ENCODE data around the gene PDCL3. TPM values are rescaled to one million over a fixed set of nuclear protein-coding genes. Genes with fewer than 3 reads are reported as not detected.

Gene PDCL3
- total and polyA plus RNA-seq, 4 donors = 13.7 to 28.6 (median 20.9) TPM

DNA sequence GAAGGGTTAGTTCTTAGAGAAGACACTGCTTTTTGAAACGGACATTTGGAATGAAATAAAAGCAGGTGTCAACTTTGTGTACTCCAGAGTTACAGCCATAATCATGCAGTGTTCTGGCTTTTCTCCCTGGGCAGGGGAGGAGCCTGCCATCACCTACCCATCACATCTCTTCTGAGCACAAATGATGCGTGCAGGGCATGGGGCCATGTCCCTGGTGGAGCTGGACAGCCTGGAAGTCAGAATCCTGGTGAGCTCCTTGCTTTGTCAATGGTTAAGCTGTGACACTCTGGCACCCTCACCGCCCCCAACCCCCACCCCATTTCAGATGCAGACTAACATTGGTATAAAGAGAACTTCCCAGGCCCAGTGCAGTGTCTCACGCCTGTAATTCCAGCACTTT, 53.1 kb downstream of the PDCL3 start:
- no peak overlapping the region for H3K4me3 ChIP-seq (ENCODE audit: low read depth, low read length)

DNA sequence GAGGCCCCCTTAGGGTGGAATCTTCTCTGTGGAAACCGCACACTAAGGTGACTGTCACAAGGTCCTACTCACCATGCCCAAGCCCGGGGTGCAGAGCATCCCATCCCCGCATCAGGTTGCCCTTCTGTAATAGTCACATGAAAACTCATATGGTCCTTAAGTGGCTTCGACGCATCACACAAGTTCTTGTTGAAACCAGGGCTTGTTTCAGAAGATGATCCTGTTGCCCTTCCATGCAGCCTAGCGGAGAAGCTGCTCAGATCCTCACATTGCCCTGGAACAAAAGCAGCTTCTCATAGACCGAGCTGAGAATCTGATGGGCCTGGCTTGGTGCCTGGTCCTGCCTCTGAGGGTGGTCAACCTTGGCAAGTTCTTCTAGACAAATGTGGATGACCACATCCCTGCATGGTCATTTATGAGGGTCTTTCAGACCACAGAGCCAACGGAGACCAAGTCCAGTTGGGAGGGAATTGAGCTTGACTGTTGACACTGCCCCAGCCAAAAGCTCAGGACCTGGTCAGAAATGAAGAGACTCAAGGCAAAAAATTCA, 54.1 kb downstream of the PDCL3 start:
- no peak for DNase-seq (ENCODE audit: low read depth in 4 of 6, low spot score in 6 of 6)
- no peaks in the 10 kb centered on the region for H3K9me3 ChIP-seq (ENCODE audit: control insufficient read depth, insufficient read depth, low read length)
- H3K4me3 ChIP-seq (ENCODE audit: low read depth, low read length) = no peak overlapping the region
- WGBS (ENCODE audit: insufficient coverage) = 91% methylated on average over 8 of the region's 8 CpGs
- no peaks in the 10 kb centered on the region for H3K4me1 ChIP-seq (ENCODE audit: control insufficient read depth, insufficient read depth, low read length)
- no peak overlapping the region for H3K27ac ChIP-seq (ENCODE audit: low read depth, low read length)
- no peaks in the 10 kb centered on the region for H3K36me3 ChIP-seq (ENCODE audit: control insufficient read depth, insufficient read depth, low read length)
- no peaks in the 10 kb centered on the region for H3K27me3 ChIP-seq (ENCODE audit: control insufficient read depth, insufficient read depth, low read length)

More for the DNA sequence above, 53.1 kb downstream of the PDCL3 start:
- no peak for DNase-seq (ENCODE audit: low read depth in 4 of 6, low spot score in 6 of 6)
- Histone ChIP-seq H3K4me1 (ENCODE audit: control insufficient read depth, insufficient read depth, low read length) (peaks cover 4% of the 10 kb centered on the region), H3K9me3 (ENCODE audit: control insufficient read depth, insufficient read depth, low read length) (no peaks in the 10 kb centered on the region), H3K36me3 (ENCODE audit: control insufficient read depth, insufficient read depth, low read length) (no peaks in the 10 kb centered on the region), H3K27me3 (ENCODE audit: control insufficient read depth, insufficient read depth, low read length) (no peaks in the 10 kb centered on the region), H3K27ac (ENCODE audit: low read depth, low read length) (no peak overlapping the region)
- WGBS (ENCODE audit: insufficient coverage) = 76% methylated on average over 3 of the region's 4 CpGs

DNA sequence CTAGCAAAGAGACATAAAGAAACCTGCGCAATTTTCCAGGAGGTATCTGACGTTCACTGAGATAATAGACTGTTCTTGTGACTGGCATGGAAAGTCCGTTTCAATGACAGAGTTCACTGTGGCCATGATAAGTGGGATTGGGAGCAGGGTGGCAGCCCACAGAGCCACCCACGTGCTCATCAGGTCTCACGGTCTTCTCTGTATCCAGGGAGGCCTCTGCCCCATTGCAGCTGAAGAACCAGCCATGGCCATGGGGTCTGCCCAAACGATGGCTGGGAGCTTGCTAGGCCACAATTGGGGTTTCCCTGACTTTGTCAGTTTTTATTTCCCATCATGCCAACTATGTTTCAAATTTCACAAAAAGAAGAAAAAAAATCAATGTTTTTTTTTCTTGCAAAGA, 57.2 kb downstream of the PDCL3 start:
- H3K36me3 ChIP-seq (ENCODE audit: control insufficient read depth, insufficient read depth, low read length) = no peaks in the 10 kb centered on the region

DNA sequence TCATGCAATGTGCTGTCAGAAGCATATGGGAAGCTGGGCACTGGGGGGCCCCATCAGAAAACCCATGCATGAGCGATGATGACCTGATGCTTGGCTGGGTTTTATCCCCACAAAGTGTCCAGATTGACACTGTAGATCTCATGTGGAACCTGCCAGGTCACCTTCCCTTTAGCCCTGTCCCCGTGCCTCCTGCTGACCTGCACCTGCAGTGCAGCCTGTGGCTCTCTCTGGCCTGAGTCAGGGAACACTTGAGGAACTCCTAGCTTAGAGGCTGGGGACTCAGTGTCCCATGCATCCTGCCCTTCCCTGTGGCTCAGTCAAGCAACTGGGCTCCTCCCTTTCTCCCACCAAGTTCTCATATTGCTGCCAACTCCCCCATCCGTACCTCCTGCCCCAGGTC, 57.7 kb downstream of the PDCL3 start:
- no peaks in the 10 kb centered on the region for H3K36me3 ChIP-seq (ENCODE audit: control insufficient read depth, insufficient read depth, low read length)
- H3K9me3 ChIP-seq (ENCODE audit: control insufficient read depth, insufficient read depth, low read length) = no peaks in the 10 kb centered on the region
- no peak for DNase-seq (ENCODE audit: low read depth in 4 of 6, low spot score in 6 of 6)
- H3K27me3 ChIP-seq (ENCODE audit: control insufficient read depth, insufficient read depth, low read length) = no peaks in the 10 kb centered on the region
- H3K27ac ChIP-seq (ENCODE audit: low read depth, low read length) = no peak overlapping the region
- no peak overlapping the region for H3K4me3 ChIP-seq (ENCODE audit: low read depth, low read length)
- 85% methylated on average over 3 of the region's 3 CpGs for WGBS (ENCODE audit: insufficient coverage)
- H3K4me1 ChIP-seq (ENCODE audit: control insufficient read depth, insufficient read depth, low read length) = peaks cover 3% of the 10 kb centered on the region

More for the DNA sequence above, 57.2 kb downstream of the PDCL3 start:
- DNase-seq (ENCODE audit: low read depth in 4 of 6, low spot score in 6 of 6) = no peak
- H3K4me3 ChIP-seq (ENCODE audit: low read depth, low read length) = no peak overlapping the region
- no peaks in the 10 kb centered on the region for H3K27me3 ChIP-seq (ENCODE audit: control insufficient read depth, insufficient read depth, low read length)
- no peak overlapping the region for H3K27ac ChIP-seq (ENCODE audit: low read depth, low read length)
- 71% methylated on average over 5 of the region's 6 CpGs for WGBS (ENCODE audit: insufficient coverage)
- no peaks in the 10 kb centered on the region for H3K9me3 ChIP-seq (ENCODE audit: control insufficient read depth, insufficient read depth, low read length)
- no peaks in the 10 kb centered on the region for H3K4me1 ChIP-seq (ENCODE audit: control insufficient read depth, insufficient read depth, low read length)

DNA sequence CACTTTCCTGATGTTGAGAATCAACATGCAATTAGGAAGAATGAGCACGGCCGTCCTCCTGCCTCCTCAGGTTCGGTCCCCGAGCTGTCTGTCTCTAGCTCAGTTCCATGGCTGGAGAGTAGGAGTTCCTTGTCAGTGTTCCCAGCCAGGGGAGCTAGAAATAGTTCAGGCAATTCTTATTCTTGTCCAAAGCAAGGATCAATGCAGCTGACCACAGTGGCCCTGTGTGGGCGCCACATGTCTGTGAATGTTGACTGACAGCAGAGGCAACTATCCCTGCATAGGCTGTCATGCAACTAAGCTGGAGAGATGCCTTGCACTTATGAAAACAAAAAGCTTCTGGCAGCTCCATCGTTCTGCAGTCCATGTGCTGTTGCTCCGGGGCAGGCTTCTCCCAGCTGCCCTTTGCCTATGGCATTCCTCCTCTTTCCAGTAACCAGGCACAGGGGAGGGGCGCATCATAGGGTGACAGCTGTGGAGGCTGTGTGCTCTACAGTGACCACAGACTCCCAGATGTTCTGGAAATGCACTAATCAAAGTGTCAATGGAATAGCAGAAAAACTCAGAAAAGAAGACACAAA, 58.7 kb downstream of the PDCL3 start:
- no peaks in the 10 kb centered on the region for H3K9me3 ChIP-seq (ENCODE audit: control insufficient read depth, insufficient read depth, low read length)
- no peak overlapping the region for H3K27ac ChIP-seq (ENCODE audit: low read depth, low read length)
- no peak for DNase-seq (ENCODE audit: low read depth in 4 of 6, low spot score in 6 of 6)
- H3K4me3 ChIP-seq (ENCODE audit: low read depth, low read length) = no peak overlapping the region
- WGBS (ENCODE audit: insufficient coverage) = 89% methylated on average over 7 of the region's 8 CpGs
- H3K27me3 ChIP-seq (ENCODE audit: control insufficient read depth, insufficient read depth, low read length) = no peaks in the 10 kb centered on the region
- no peaks in the 10 kb centered on the region for H3K36me3 ChIP-seq (ENCODE audit: control insufficient read depth, insufficient read depth, low read length)
- H3K4me1 ChIP-seq (ENCODE audit: control insufficient read depth, insufficient read depth, low read length) = peaks cover 10% of the 10 kb centered on the region

DNA sequence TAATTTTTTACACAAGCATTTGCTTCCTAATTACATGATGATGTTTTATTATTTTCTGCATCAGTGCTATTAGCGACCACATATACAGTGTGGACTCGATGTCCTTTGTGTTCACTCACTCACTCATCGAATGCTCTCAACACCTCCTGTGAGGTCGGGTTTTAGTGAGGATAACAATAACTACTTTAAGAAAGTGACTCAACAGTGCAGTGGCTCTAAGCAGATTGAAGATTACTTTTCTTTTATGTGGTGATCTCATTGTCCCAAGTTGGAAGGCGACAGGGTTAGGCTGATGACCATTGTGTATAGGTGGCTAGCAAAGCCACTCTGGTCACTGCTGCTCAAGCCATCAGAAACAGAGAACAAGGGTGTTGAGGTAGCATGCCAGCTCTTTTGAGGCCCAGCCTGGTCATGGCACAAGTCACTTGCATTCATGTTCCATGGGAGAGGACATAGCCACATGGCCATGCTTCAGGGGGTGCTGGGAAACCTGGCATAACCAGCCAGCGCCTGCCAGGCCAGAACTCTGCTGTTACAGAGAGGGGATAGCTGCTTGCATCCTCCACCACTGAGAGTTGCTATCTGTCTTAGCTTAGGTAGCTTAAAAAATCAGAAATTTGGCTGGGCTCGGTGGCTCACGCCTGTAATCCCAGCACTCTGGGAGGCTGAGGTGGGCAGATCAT, 60.4 kb downstream of the PDCL3 start:
- H3K27ac ChIP-seq (ENCODE audit: low read depth, low read length) = no peak overlapping the region
- H3K9me3 ChIP-seq (ENCODE audit: control insufficient read depth, insufficient read depth, low read length) = no peaks in the 10 kb centered on the region
- no peaks in the 10 kb centered on the region for H3K36me3 ChIP-seq (ENCODE audit: control insufficient read depth, insufficient read depth, low read length)
- DNase-seq (ENCODE audit: low read depth in 4 of 6, low spot score in 6 of 6) = no peak
- no peaks in the 10 kb centered on the region for H3K27me3 ChIP-seq (ENCODE audit: control insufficient read depth, insufficient read depth, low read length)
- 84% methylated on average over 4 of the region's 8 CpGs for WGBS (ENCODE audit: insufficient coverage)
- peaks cover 15% of the 10 kb centered on the region for H3K4me1 ChIP-seq (ENCODE audit: control insufficient read depth, insufficient read depth, low read length)
- no peak overlapping the region for H3K4me3 ChIP-seq (ENCODE audit: low read depth, low read length)

DNA sequence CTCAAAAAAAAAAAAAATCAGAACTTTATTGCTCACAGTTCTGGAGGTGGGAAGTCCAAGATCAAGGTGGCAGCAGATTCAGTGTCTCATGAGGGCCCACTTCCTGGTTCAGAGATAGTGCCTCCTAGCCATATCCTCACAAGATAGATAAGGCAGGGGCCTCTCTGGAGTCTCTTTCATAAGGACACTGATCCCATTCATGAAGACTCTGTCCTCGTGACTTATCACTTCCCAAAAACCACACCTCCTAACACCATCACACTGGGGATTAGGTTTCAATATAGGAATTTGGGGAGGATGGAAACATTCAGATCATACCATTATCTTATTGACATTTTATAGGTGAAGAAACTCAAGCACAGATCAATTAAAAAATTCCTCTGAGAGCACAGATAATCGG, 61.1 kb downstream of the PDCL3 start:
- Histone ChIP-seq H3K4me1 (ENCODE audit: control insufficient read depth, insufficient read depth, low read length) (peaks cover 19% of the 10 kb centered on the region), H3K4me3 (ENCODE audit: low read depth, low read length) (no peak overlapping the region), H3K27me3 (ENCODE audit: control insufficient read depth, insufficient read depth, low read length) (no peaks in the 10 kb centered on the region), H3K9me3 (ENCODE audit: control insufficient read depth, insufficient read depth, low read length) (no peaks in the 10 kb centered on the region), H3K27ac (ENCODE audit: low read depth, low read length) (no peak overlapping the region), H3K36me3 (ENCODE audit: control insufficient read depth, insufficient read depth, low read length) (no peaks in the 10 kb centered on the region)
- WGBS (ENCODE audit: insufficient coverage) = no CpG with 5 or more reads among the region's 2 CpGs
- DNase-seq (ENCODE audit: low read depth in 4 of 6, low spot score in 6 of 6) = no peak

DNA sequence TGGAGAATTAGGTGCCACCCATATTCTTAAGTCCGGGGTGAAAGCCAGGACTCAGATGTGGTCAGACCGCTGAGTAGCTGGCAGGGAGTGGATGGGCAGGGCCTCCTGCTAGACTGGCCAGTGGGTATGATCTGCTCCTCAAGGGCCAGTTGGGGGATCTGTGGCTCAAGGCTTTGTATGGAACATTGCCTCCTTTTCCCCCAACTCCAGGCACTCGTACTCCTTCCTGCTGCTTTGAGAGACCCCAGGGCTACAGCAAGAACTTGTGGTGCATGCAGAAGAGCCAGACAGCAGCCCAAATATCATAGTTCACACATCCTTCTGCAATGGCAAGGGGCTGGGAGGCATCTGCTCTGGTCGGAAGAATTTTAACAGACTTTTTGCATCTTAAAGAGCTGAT, 61.7 kb downstream of the PDCL3 start:
- no peaks in the 10 kb centered on the region for H3K9me3 ChIP-seq (ENCODE audit: control insufficient read depth, insufficient read depth, low read length)
- no peaks in the 10 kb centered on the region for H3K27me3 ChIP-seq (ENCODE audit: control insufficient read depth, insufficient read depth, low read length)
- H3K4me1 ChIP-seq (ENCODE audit: control insufficient read depth, insufficient read depth, low read length) = peaks cover 19% of the 10 kb centered on the region
- DNase-seq (ENCODE audit: low read depth in 4 of 6, low spot score in 6 of 6) = no peak
- 83% methylated on average over 3 of the region's 4 CpGs for WGBS (ENCODE audit: insufficient coverage)
- H3K36me3 ChIP-seq (ENCODE audit: control insufficient read depth, insufficient read depth, low read length) = no peaks in the 10 kb centered on the region
- no peak overlapping the region for H3K27ac ChIP-seq (ENCODE audit: low read depth, low read length)
- H3K4me3 ChIP-seq (ENCODE audit: low read depth, low read length) = no peak overlapping the region

DNA sequence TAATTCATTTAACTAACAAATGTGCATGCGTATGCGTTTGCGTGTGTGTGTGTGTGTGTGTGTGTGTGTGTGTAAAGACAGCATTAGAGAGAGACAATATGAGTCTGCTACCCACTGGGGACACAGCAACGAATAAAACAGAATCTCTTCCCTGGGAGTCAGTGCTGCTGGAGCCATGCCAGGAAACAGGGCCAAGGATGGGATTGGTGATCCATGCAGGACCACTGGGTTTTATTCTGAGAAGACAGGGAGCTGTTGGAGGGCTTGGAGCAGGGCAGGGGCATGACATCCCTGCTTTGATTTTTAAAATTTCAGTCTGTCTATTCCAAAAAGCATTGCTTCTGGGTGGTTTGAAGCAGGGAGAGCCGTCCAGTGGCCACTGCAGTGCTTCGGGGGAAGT, 62.9 kb downstream of the PDCL3 start:
- H3K27me3 ChIP-seq (ENCODE audit: control insufficient read depth, insufficient read depth, low read length) = no peaks in the 10 kb centered on the region
- no peaks in the 10 kb centered on the region for H3K9me3 ChIP-seq (ENCODE audit: control insufficient read depth, insufficient read depth, low read length)
- H3K27ac ChIP-seq (ENCODE audit: low read depth, low read length) = no peak overlapping the region
- peaks cover 22% of the 10 kb centered on the region for H3K4me1 ChIP-seq (ENCODE audit: control insufficient read depth, insufficient read depth, low read length)
- WGBS (ENCODE audit: insufficient coverage) = 22% methylated on average over 5 of the region's 6 CpGs
- peak in 4 of 6 donors; percentile 51 to 93 (median 60) for DNase-seq (ENCODE audit: low read depth in 4 of 6, low spot score in 6 of 6)
- no peak overlapping the region for H3K4me3 ChIP-seq (ENCODE audit: low read depth, low read length)
- H3K36me3 ChIP-seq (ENCODE audit: control insufficient read depth, insufficient read depth, low read length) = no peaks in the 10 kb centered on the region
